HEK293 (cell line): ENCODE results near the gene CCDC195.

ENCODE experiments used
- CTCF ChIA-PET: fragments of 350-600 bp; formaldehyde crosslinking; extraction: SDS; loops from one replicate; lab custom pipeline; 2021; ENCODE audit warnings: antibody characterized with exemption; lab: Yijun Ruan, JAX
- POLR2A ChIA-PET: fragments of 300-600 bp; formaldehyde crosslinking; extraction: SDS; loops from one replicate; lab custom pipeline; 2020; ENCODE audit warnings: antibody characterized with exemption, inconsistent platforms; lab: Yijun Ruan, JAX
- H3K27ac ChIP-seq: fragments of 200-500 bp; sonication (Bioruptor generic); 2 replicates; pipeline ENCODE4 v1.5.1; 2014; ENCODE audit warnings: low read depth, low read length, control low read depth, inconsistent platforms; ENCODE audit errors: extremely low read depth
- H3K36me3 ChIP-seq, 2 experiments: fragments of 200-500 bp in 1 of 2; sonication (Bioruptor generic) in 1 of 2; 1 replicate in 1 of 2; 2 replicates in 1 of 2; pipeline ENCODE4 v1.5.1; 2014 to 2017; ENCODE audit warnings: inconsistent platforms in 2 of 2, low read length in 2 of 2; ENCODE audit not compliant: control insufficient read depth in 2 of 2, insufficient read depth in 1 of 2
- H3K4me1 ChIP-seq: fragments of 200-500 bp; sonication (Bioruptor generic); 2 replicates; pipeline ENCODE4 v1.5.1; 2014; ENCODE audit warnings: mild to moderate bottlenecking, low read length, inconsistent platforms; ENCODE audit not compliant: control insufficient read depth, insufficient read depth
- H3K4me3 ChIP-seq: 2 replicates; pipeline ENCODE4 v1.5.1; 2011; ENCODE audit warnings: low read depth, mild to moderate bottlenecking, control low read depth, low read length, moderate library complexity
- H3K9me3 ChIP-seq: fragments of 200-500 bp; sonication (Bioruptor generic); 2 replicates; pipeline ENCODE4 v1.5.1; 2014; ENCODE audit warnings: low read depth, low read length, inconsistent platforms; ENCODE audit not compliant: control insufficient read depth, insufficient read depth
- GFI1B ChIP-seq: fragments of 450-650 bp; formaldehyde crosslinking; IDR thresholded peaks from 2 replicates; pipeline ENCODE4 v1.5.1; 2016; ENCODE audit warnings: missing biosample characterization, missing genetic modification characterization
- GLIS2 ChIP-seq: fragments of 450-650 bp; formaldehyde crosslinking; IDR thresholded peaks from 2 replicates; pipeline ENCODE4 v1.5.1; 2016; ENCODE audit warnings: missing biosample characterization, missing genetic modification characterization
- ZBTB26 ChIP-seq: fragments of 450-650 bp; formaldehyde crosslinking; optimal IDR thresholded peaks from 2 replicates; pipeline ENCODE3; 2016; ENCODE audit warnings: missing biosample characterization, mild to moderate bottlenecking, missing genetic modification characterization
- ZFP69B ChIP-seq: fragments of 450-650 bp; formaldehyde crosslinking; IDR thresholded peaks from 2 replicates; pipeline ENCODE4 v1.5.1; 2016; ENCODE audit warnings: missing biosample characterization, missing genetic modification characterization
- ZNF10 ChIP-seq: fragments of 450-650 bp; formaldehyde crosslinking; IDR thresholded peaks from 2 replicates; pipeline ENCODE4 v1.5.1; 2017; ENCODE audit warnings: missing biosample characterization, missing genetic modification characterization
- ZNF175 ChIP-seq: fragments of 450-650 bp; formaldehyde crosslinking; IDR thresholded peaks from 2 replicates; pipeline ENCODE4 v1.5.1; 2016; ENCODE audit warnings: missing biosample characterization, missing genetic modification characterization
- ZNF394 ChIP-seq: fragments of 450-650 bp; formaldehyde crosslinking; IDR thresholded peaks from 2 replicates; pipeline ENCODE4 v1.5.1; 2016; ENCODE audit warnings: missing biosample characterization, missing genetic modification characterization, mild to moderate bottlenecking, moderate library complexity, borderline replicate concordance
- ZNF404 ChIP-seq: fragments of 450-650 bp; formaldehyde crosslinking; IDR thresholded peaks from 2 replicates; pipeline ENCODE4 v1.5.1; 2017; ENCODE audit warnings: missing biosample characterization, missing genetic modification characterization
- ZNF426 ChIP-seq: fragments of 450-650 bp; formaldehyde crosslinking; IDR thresholded peaks from 2 replicates; pipeline ENCODE4 v1.5.1; 2017; ENCODE audit warnings: missing biosample characterization, missing genetic modification characterization, mild to moderate bottlenecking, inconsistent platforms, moderate library complexity
- ZNF48 ChIP-seq: fragments of 450-650 bp; formaldehyde crosslinking; IDR thresholded peaks from 2 replicates; pipeline ENCODE4 v1.5.1; 2016; ENCODE audit warnings: missing biosample characterization, missing genetic modification characterization
- ZNF548 ChIP-seq: fragments of 450-650 bp; formaldehyde crosslinking; IDR thresholded peaks from 2 replicates; pipeline ENCODE4 v1.5.1; 2016; ENCODE audit warnings: missing biosample characterization, missing genetic modification characterization
- ZNF571 ChIP-seq: fragments of 450-650 bp; formaldehyde crosslinking; IDR thresholded peaks from 2 replicates; pipeline ENCODE4 v1.5.0; 2017; ENCODE audit warnings: missing biosample characterization, missing genetic modification characterization
- ZNF660 ChIP-seq: fragments of 450-650 bp; IDR thresholded peaks from 2 replicates; pipeline ENCODE4 v1.5.1; 2018; ENCODE audit warnings: missing biosample characterization, mild to moderate bottlenecking, missing genetic modification characterization
- ZNF677 ChIP-seq: fragments of 450-650 bp; IDR thresholded peaks from 2 replicates; pipeline ENCODE4 v1.5.0; 2018; ENCODE audit warnings: missing biosample characterization, mild to moderate bottlenecking, missing genetic modification characterization, moderate library complexity
- ZNF701 ChIP-seq: fragments of 450-650 bp; formaldehyde crosslinking; IDR thresholded peaks from 2 replicates; pipeline ENCODE4 v1.5.1; 2016; ENCODE audit warnings: missing biosample characterization, missing genetic modification characterization
- ZNF747 ChIP-seq: fragments of 450-650 bp; formaldehyde crosslinking; IDR thresholded peaks from 2 replicates; pipeline ENCODE4 v1.5.1; 2016; ENCODE audit warnings: missing biosample characterization, missing genetic modification characterization
- ZSCAN4 ChIP-seq: fragments of 450-650 bp; formaldehyde crosslinking; IDR thresholded peaks from 2 replicates; pipeline ENCODE4 v1.5.1; 2017; ENCODE audit warnings: missing biosample characterization, missing genetic modification characterization
- TF ChIP-seq, protein P1 (sequence below): fragments of 450-650 bp; formaldehyde crosslinking; IDR thresholded peaks from 2 replicates; pipeline ENCODE4 v1.5.1; 2016; ENCODE audit warnings: missing biosample characterization, missing genetic modification characterization, low read depth
- TF ChIP-seq, protein P2 (sequence below): fragments of 450-650 bp; formaldehyde crosslinking; IDR thresholded peaks from 2 replicates; pipeline ENCODE4 v1.5.1; 2016; ENCODE audit warnings: missing biosample characterization, missing genetic modification characterization, borderline replicate concordance
- TF ChIP-seq, protein P3 (sequence below): fragments of 450-650 bp; formaldehyde crosslinking; IDR thresholded peaks from 2 replicates; pipeline ENCODE4 v1.5.1; 2017; ENCODE audit warnings: missing biosample characterization, missing genetic modification characterization

Gene CCDC195

GRCh38 chr2:224666951-224667553, 49.1 kb downstream of the CCDC195 start:
- ChIA-PET POLR2A (no interaction called here), CTCF (interaction anchor here (0.7 kb wide), 1 partner anchor 52 kb away, joined by 3 read pairs; no protein-coding TSS in a partner anchor)
- no peak overlapping the region; the same call in 1 of the 2 replicates for H3K27ac ChIP-seq
- H3K36me3 ChIP-seq: no peaks in the 10 kb centered on the region
- H3K4me3 ChIP-seq: no peak overlapping the region
- H3K9me3 ChIP-seq: no peaks in the 10 kb centered on the region
- H3K4me1 ChIP-seq: peaks cover 12% of the 10 kb centered on the region
- TF ChIP-seq ZNF660 (tag by site-specific recombination) (no peak), ZNF571 (no peak), ZBTB26 (tag by site-specific recombination) (no peak), ZNF701 (tag by site-specific recombination) (no peak), ZNF747 (tag by site-specific recombination) (no peak), ZFP69B (tag by site-specific recombination) (no peak), GFI1B (tag by site-specific recombination) (no peak), ZNF48 (tag by site-specific recombination) (no peak), ZNF175 (tag by site-specific recombination) (no peak), ZNF394 (tag by site-specific recombination) (no peak), ZNF548 (tag by site-specific recombination) (no peak), ZNF426 (no peak), ZNF404 (tag by site-specific recombination) (no peak), ZSCAN4 (tag by site-specific recombination) (no peak), ZNF10 (tag by site-specific recombination) (no peak), ZNF677 (tag by site-specific recombination) (no peak), GLIS2 (tag by site-specific recombination) (no peak)
- TF ChIP-seq, protein P1, sequence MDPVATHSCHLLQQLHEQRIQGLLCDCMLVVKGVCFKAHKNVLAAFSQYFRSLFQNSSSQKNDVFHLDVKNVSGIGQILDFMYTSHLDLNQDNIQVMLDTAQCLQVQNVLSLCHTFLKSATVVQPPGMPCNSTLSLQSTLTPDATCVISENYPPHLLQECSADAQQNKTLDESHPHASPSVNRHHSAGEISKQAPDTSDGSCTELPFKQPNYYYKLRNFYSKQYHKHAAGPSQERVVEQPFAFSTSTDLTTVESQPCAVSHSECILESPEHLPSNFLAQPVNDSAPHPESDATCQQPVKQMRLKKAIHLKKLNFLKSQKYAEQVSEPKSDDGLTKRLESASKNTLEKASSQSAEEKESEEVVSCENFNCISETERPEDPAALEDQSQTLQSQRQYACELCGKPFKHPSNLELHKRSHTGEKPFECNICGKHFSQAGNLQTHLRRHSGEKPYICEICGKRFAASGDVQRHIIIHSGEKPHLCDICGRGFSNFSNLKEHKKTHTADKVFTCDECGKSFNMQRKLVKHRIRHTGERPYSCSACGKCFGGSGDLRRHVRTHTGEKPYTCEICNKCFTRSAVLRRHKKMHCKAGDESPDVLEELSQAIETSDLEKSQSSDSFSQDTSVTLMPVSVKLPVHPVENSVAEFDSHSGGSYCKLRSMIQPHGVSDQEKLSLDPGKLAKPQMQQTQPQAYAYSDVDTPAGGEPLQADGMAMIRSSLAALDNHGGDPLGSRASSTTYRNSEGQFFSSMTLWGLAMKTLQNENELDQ (tag by site-specific recombination): no peak
- TF ChIP-seq, protein P2, sequence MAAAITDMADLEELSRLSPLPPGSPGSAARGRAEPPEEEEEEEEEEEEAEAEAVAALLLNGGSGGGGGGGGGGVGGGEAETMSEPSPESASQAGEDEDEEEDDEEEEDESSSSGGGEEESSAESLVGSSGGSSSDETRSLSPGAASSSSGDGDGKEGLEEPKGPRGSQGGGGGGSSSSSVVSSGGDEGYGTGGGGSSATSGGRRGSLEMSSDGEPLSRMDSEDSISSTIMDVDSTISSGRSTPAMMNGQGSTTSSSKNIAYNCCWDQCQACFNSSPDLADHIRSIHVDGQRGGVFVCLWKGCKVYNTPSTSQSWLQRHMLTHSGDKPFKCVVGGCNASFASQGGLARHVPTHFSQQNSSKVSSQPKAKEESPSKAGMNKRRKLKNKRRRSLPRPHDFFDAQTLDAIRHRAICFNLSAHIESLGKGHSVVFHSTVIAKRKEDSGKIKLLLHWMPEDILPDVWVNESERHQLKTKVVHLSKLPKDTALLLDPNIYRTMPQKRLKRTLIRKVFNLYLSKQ (tag by site-specific recombination): no peak
- TF ChIP-seq, protein P3, sequence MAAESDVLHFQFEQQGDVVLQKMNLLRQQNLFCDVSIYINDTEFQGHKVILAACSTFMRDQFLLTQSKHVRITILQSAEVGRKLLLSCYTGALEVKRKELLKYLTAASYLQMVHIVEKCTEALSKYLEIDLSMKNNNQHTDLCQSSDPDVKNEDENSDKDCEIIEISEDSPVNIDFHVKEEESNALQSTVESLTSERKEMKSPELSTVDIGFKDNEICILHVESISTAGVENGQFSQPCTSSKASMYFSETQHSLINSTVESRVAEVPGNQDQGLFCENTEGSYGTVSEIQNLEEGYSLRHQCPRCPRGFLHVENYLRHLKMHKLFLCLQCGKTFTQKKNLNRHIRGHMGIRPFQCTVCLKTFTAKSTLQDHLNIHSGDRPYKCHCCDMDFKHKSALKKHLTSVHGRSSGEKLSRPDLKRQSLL (tag by site-specific recombination): no peak
